ENCODE data around the gene CORO7. TPM values are rescaled to one million over a fixed set of nuclear protein-coding genes. Genes with fewer than 3 reads are reported as not detected.

Gene CORO7
- total RNA-seq, 4 donors from 2014 or later = 5.7 to 15.3 (median 7.2) TPM

- Histone ChIP-seq H3K4me1 (no peaks in the 10 kb centered on the region), H3K9me3 (no peaks in the 10 kb centered on the region), H3K36me3 (peaks cover 0 to 65% of the 10 kb centered on the region in 2 donors), H3K27ac (no peak overlapping the region), H3K27me3 (no peaks in the 10 kb centered on the region), H3K4me3 (no peak overlapping the region)
- TF ChIP-seq CTCF (IDR thresholded peaks at IDR 0.05 in 4 of 5, conservative IDR thresholded peaks at IDR 0.05 in 1 of 5) = no peak
- no peak for TF ChIP-seq POLR2A (IDR thresholded peaks at IDR 0.05)
- intact Hi-C loops (cut with DNase I; ENCODE audit: low total_unique reads) (no loop called here), in situ Hi-C loops (cut with MboI; ENCODE audit: low sequenced_read_pairs in 4 of 4) (no loop called here)
- DNase-seq (no peak), ATAC-seq (no peak)
Measured at GRCh38 chr16:4435337-4436067, 19.1 kb upstream of the CORO7 start.

- ATAC-seq = no peak
- no peak overlapping the region for H3K27ac ChIP-seq
- intact Hi-C loops (cut with DNase I; ENCODE audit: low total_unique reads) = no loop called here
- no peak overlapping the region for H3K4me3 ChIP-seq
- no peaks in the 10 kb centered on the region for H3K4me1 ChIP-seq
- no peak for DNase-seq
- H3K36me3 ChIP-seq = peaks cover 0 to 57% of the 10 kb centered on the region in 2 donors
- in situ Hi-C loops (cut with MboI; ENCODE audit: low sequenced_read_pairs in 4 of 4) = no loop called here
- no peaks in the 10 kb centered on the region for H3K9me3 ChIP-seq
- TF ChIP-seq POLR2A (IDR thresholded peaks at IDR 0.05) = no peak
- no peak for TF ChIP-seq CTCF (IDR thresholded peaks at IDR 0.05 in 4 of 5, conservative IDR thresholded peaks at IDR 0.05 in 1 of 5)
- H3K27me3 ChIP-seq = no peaks in the 10 kb centered on the region
Measured at GRCh38 chr16:4433914-4434787, 17.8 kb upstream of the CORO7 start.

- in situ Hi-C loops (cut with MboI; ENCODE audit: low sequenced_read_pairs in 4 of 4) = no loop called here
- peaks cover 0 to 48% of the 10 kb centered on the region in 2 donors for H3K36me3 ChIP-seq
- peaks cover 0 to 2% of the 10 kb centered on the region in 2 donors for H3K4me1 ChIP-seq
- H3K4me3 ChIP-seq = no peak overlapping the region
- no peaks in the 10 kb centered on the region for H3K27me3 ChIP-seq
- H3K27ac ChIP-seq = no peak overlapping the region
- no peak for ATAC-seq
- intact Hi-C loops (cut with DNase I; ENCODE audit: low total_unique reads) = no loop called here
- H3K9me3 ChIP-seq = no peaks in the 10 kb centered on the region
- TF ChIP-seq POLR2A (IDR thresholded peaks at IDR 0.05) = no peak
- TF ChIP-seq CTCF (IDR thresholded peaks at IDR 0.05 in 4 of 5, conservative IDR thresholded peaks at IDR 0.05 in 1 of 5) = no peak
- DNase-seq = no peak
Measured at GRCh38 chr16:4433228-4433627, 16.8 kb upstream of the CORO7 start.

- no peak overlapping the region for H3K4me3 ChIP-seq
- intact Hi-C loops (cut with DNase I; ENCODE audit: low total_unique reads) = no loop called here
- no peaks in the 10 kb centered on the region for H3K9me3 ChIP-seq
- peaks cover 0 to 26% of the 10 kb centered on the region in 2 donors for H3K36me3 ChIP-seq
- no peak for TF ChIP-seq POLR2A (IDR thresholded peaks at IDR 0.05)
- TF ChIP-seq CTCF (IDR thresholded peaks at IDR 0.05 in 4 of 5, conservative IDR thresholded peaks at IDR 0.05 in 1 of 5) = no peak
- H3K4me1 ChIP-seq = peaks cover 17% of the 10 kb centered on the region in 2 donors
- H3K27me3 ChIP-seq = no peaks in the 10 kb centered on the region
- H3K27ac ChIP-seq = no peak overlapping the region
- no peak for DNase-seq
- in situ Hi-C loops (cut with MboI; ENCODE audit: low sequenced_read_pairs in 4 of 4) = no loop called here
- ATAC-seq = no peak
Measured at GRCh38 chr16:4431023-4431422, 14.6 kb upstream of the CORO7 start.
